HS-27A (cell line): Measurements from ENCODE around the gene HRH3.

Experiments
- DNase-seq: peaks from one replicate; pipeline ENCODE4 v3.0.0-alpha.2; 2012; ENCODE audit warnings: low read depth, missing footprints

HRH3 gene

GRCh38 chr20:62243906-62244515, 23.9 kb upstream of the HRH3 start:
- DNase-seq = no peak

- no peak for DNase-seq
Measured at GRCh38 chr20:62243106-62243505, 23.0 kb upstream of the HRH3 start.

- DNase-seq = no peak
Measured at GRCh38 chr20:62242176-62242575, 22.1 kb upstream of the HRH3 start.

- DNase-seq = no peak
Measured at GRCh38 chr20:62241506-62241905, 21.4 kb upstream of the HRH3 start.

- no peak for DNase-seq
Measured at GRCh38 chr20:62240020-62240685, 20.1 kb upstream of the HRH3 start.

GRCh38 chr20:62239278-62239879, 19.3 kb upstream of the HRH3 start:
- no peak for DNase-seq

- no peak for DNase-seq
Measured at GRCh38 chr20:62238569-62239277, 18.6 kb upstream of the HRH3 start.

- peak; percentile 91 for DNase-seq
Measured at GRCh38 chr20:62237801-62238568, 17.9 kb upstream of the HRH3 start, which contains the start of gene OSBPL2. TSS of gene OSBPL2 (plus strand) at chr20:62238521. CDS start at chr20:62256185, 17,664 bp downstream.

- no peak for DNase-seq
Measured at GRCh38 chr20:62237514-62237800, 17.4 kb upstream of the HRH3 start.

- DNase-seq = no peak
Measured at GRCh38 chr20:62236766-62237513, 16.9 kb upstream of the HRH3 start.

- DNase-seq = no peak
Measured at GRCh38 chr20:62236200-62236599, 16.1 kb upstream of the HRH3 start.

GRCh38 chr20:62235777-62236157, 15.7 kb upstream of the HRH3 start:
- no peak for DNase-seq

- no peak for DNase-seq
Measured at GRCh38 chr20:62235001-62235776, 15.1 kb upstream of the HRH3 start.

GRCh38 chr20:62234339-62234738, 14.3 kb upstream of the HRH3 start:
- DNase-seq = no peak

GRCh38 chr20:62233684-62234083, 13.6 kb upstream of the HRH3 start:
- DNase-seq = no peak

- no peak for DNase-seq
Measured at GRCh38 chr20:62232770-62233645, 12.9 kb upstream of the HRH3 start.

GRCh38 chr20:62232194-62232593, 12.1 kb upstream of the HRH3 start:
- DNase-seq = no peak

GRCh38 chr20:62231292-62231691, 11.2 kb upstream of the HRH3 start:
- DNase-seq = no peak

GRCh38 chr20:62230696-62231095, 10.6 kb upstream of the HRH3 start:
- DNase-seq = no peak

GRCh38 chr20:62230276-62230675, 10.2 kb upstream of the HRH3 start:
- DNase-seq = no peak
